ENCODE results near the gene KMT5C.

The KMT5C gene

GRCh38 chr19:55346725-55347441 is 7.2 kb downstream of the KMT5C start:
- DNase-seq (ENCODE audit: low read depth in 2 of 3, low spot score in 1 of 3): no peak

GRCh38 chr19:55347442-55348009 is 7.8 kb downstream of the KMT5C start:
- DNase-seq (ENCODE audit: low read depth in 2 of 3, low spot score in 1 of 3): no peak

GRCh38 chr19:55348317-55349034 is 8.8 kb downstream of the KMT5C start:
- no peak for DNase-seq (ENCODE audit: low read depth in 2 of 3, low spot score in 1 of 3)

- no peak for DNase-seq (ENCODE audit: low read depth in 2 of 3, low spot score in 1 of 3)
Observed at GRCh38 chr19:55350620-55351315, 11.1 kb downstream of the KMT5C start.

- DNase-seq (ENCODE audit: low read depth in 2 of 3, low spot score in 1 of 3): no peak
Observed at GRCh38 chr19:55352040-55352439, 12.4 kb downstream of the KMT5C start.

GRCh38 chr19:55352549-55353145 is 13.0 kb downstream of the KMT5C start:
- DNase-seq (ENCODE audit: low read depth in 2 of 3, low spot score in 1 of 3): no peak

- no peak for DNase-seq (ENCODE audit: low read depth in 2 of 3, low spot score in 1 of 3)
Observed at GRCh38 chr19:55353356-55353802, 13.7 kb downstream of the KMT5C start.

- DNase-seq (ENCODE audit: low read depth in 2 of 3, low spot score in 1 of 3): peak in 1 of 3 donors; percentile 58
Observed at GRCh38 chr19:55353803-55354697, 14.4 kb downstream of the KMT5C start.

GRCh38 chr19:55354698-55355212 is 15.1 kb downstream of the KMT5C start, which contains the start of gene COX6B2:
Gene COX6B2 (minus strand): TSS chr19:55354719. CDS start chr19:55354521, 198 bp downstream.
- DNase-seq (ENCODE audit: low read depth in 2 of 3, low spot score in 1 of 3): no peak

GRCh38 chr19:55355213-55355821 is 15.6 kb downstream of the KMT5C start:
- DNase-seq (ENCODE audit: low read depth in 2 of 3, low spot score in 1 of 3): no peak

- DNase-seq (ENCODE audit: low read depth in 2 of 3, low spot score in 1 of 3): no peak
Observed at GRCh38 chr19:55358493-55358892, 18.8 kb downstream of the KMT5C start.

- no peak for DNase-seq (ENCODE audit: low read depth in 2 of 3, low spot score in 1 of 3)
Observed at GRCh38 chr19:55358943-55359908, 19.6 kb downstream of the KMT5C start.

GRCh38 chr19:55360902-55361301 is 21.2 kb downstream of the KMT5C start:
- no peak for DNase-seq (ENCODE audit: low read depth in 2 of 3, low spot score in 1 of 3)

GRCh38 chr19:55362174-55362989 is 22.7 kb downstream of the KMT5C start:
- DNase-seq (ENCODE audit: low read depth in 2 of 3, low spot score in 1 of 3): no peak

- DNase-seq (ENCODE audit: low read depth in 2 of 3, low spot score in 1 of 3): no peak
Observed at GRCh38 chr19:55362990-55363716, 23.5 kb downstream of the KMT5C start, which contains the start of gene GARIN5B. Gene GARIN5B (minus strand): TSS chr19:55363260. CDS start chr19:55363066, 194 bp downstream.

- DNase-seq (ENCODE audit: low read depth in 2 of 3, low spot score in 1 of 3): no peak
Observed at GRCh38 chr19:55365245-55365644, 25.6 kb downstream of the KMT5C start.

- DNase-seq (ENCODE audit: low read depth in 2 of 3, low spot score in 1 of 3): no peak
Observed at GRCh38 chr19:55365964-55366363, 26.3 kb downstream of the KMT5C start.
